Adrenal gland (tissue), 5 donors: ENCODE data around the gene LIPK.

Source experiments
- POLR2A ChIP-seq, 2 donors: fragments of 450-650 bp; IDR thresholded peaks; one replicate each; pipeline ENCODE4 v1.6.1; 2017; ENCODE audit warnings: antibody characterized with exemption in 2 of 2, mild to moderate bottlenecking in 2 of 2, moderate library complexity in 1 of 2
- TF ChIP-seq, protein P1 (sequence below), 6 experiments: fragments of 450-650 bp in 4 of 6; fragments of 200-600 bp in 2 of 6; sonication (generic) in 1 of 6; IDR thresholded peaks; 1 replicate in 5 of 6; 2 replicates in 1 of 6; pipeline versions ENCODE4 v1.5.1 to v1.8.0; 2016 to 2021; ENCODE audit warnings: antibody characterized with exemption in 6 of 6, mild to moderate bottlenecking in 2 of 6, moderate library complexity in 1 of 6
- donor health status: DM: no; HTN: no; CAD: no.

DNA sequence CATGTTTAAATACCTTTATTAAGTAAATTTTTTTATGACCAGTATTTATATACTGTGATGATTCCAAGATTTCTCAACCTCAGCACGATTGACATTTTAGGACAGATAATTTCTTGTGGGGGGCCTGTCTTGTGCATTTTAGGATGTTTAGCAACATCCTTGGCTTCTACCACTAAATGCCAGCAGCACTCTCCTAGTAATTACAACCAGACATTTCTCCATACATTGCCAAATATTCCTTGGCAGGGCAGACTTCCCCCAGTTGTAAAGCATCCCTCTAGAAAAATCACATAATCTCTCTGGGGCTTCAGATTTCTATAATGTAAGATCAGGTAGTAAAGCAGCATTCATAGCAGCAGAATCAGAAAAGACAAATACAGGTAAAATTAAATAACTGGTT lies 88.7 kb downstream of the LIPK start:
- TF ChIP-seq, protein P1, sequence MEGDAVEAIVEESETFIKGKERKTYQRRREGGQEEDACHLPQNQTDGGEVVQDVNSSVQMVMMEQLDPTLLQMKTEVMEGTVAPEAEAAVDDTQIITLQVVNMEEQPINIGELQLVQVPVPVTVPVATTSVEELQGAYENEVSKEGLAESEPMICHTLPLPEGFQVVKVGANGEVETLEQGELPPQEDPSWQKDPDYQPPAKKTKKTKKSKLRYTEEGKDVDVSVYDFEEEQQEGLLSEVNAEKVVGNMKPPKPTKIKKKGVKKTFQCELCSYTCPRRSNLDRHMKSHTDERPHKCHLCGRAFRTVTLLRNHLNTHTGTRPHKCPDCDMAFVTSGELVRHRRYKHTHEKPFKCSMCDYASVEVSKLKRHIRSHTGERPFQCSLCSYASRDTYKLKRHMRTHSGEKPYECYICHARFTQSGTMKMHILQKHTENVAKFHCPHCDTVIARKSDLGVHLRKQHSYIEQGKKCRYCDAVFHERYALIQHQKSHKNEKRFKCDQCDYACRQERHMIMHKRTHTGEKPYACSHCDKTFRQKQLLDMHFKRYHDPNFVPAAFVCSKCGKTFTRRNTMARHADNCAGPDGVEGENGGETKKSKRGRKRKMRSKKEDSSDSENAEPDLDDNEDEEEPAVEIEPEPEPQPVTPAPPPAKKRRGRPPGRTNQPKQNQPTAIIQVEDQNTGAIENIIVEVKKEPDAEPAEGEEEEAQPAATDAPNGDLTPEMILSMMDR (IDR thresholded peaks at IDR 0.05), result no peak
- TF ChIP-seq POLR2A (IDR thresholded peaks at IDR 0.05), result no peak
